Left ventricle myocardium superior (tissue), 1 donor: ENCODE results near the gene MMP11. TPM values are rescaled to one million over a fixed set of nuclear protein-coding genes. Genes with fewer than 3 reads are reported as not detected.

ENCODE experiments used
- ATAC-seq: fragments of 200-7000 bp; cut with Tn5 transposase; one replicate; pipeline ENCODE4 v1.9.1; 2020; ENCODE audit warnings: mild to moderate bottlenecking, moderate library complexity
- DNase-seq: peaks from one replicate; pipeline ENCODE4 v3.0.0-alpha.2; 2020
- intact Hi-C: fragments of 100-400 bp; cut with micrococcal nuclease; formaldehyde crosslinking; loops from one replicate; pipeline ENCODE4 v1.11.0; 2022
- total RNA-seq: library from RNA; stranded (reverse); fragmentation: NEBNext Ultra II Directional; extraction: Animal tissue kit (Norgen Biotek cat#: 25700); gene quantifications from one replicate; pipeline ENCODE4 v1.2.1, GENCODE V29; 2021
- donor health status: DM: no; HTN: yes; CAD: no; lungs with severe emphysema.

Gene MMP11
- total RNA-seq, 1 donor from 2014 or later = 32.3 TPM

- DNase-seq = no peak
- intact Hi-C loops = no loop called here
- no peak for ATAC-seq
These were observed 16.9 kb upstream of the MMP11 start for GRCh38 chr22:23755711-23756110.

GRCh38 chr22:23756891-23757290 is 15.8 kb upstream of the MMP11 start:
- DNase-seq (no peak), ATAC-seq (no peak)
- intact Hi-C loops = no loop called here

- ATAC-seq = no peak
- intact Hi-C loops = no loop called here
- DNase-seq = no peak
These were observed 13.1 kb upstream of the MMP11 start for GRCh38 chr22:23759566-23759965.

GRCh38 chr22:23760056-23760455 is 12.6 kb upstream of the MMP11 start:
- intact Hi-C loops = no loop called here
- ATAC-seq (no peak), DNase-seq (no peak)

GRCh38 chr22:23762842-23763578 is 9.6 kb upstream of the MMP11 start, which contains the start of gene C22orf15:
TSS of gene C22orf15 (plus strand) at chr22:23762990. CDS start at chr22:23763307, 317 bp downstream.
- peak; percentile 54 for DNase-seq
- intact Hi-C loops = no loop called here
- peak; percentile 1 for ATAC-seq

- intact Hi-C loops = no loop called here
- DNase-seq = peak; percentile 62
- ATAC-seq = no peak
These were observed 9.1 kb upstream of the MMP11 start for GRCh38 chr22:23763579-23763945.

- DNase-seq (no peak), ATAC-seq (no peak)
- intact Hi-C loops = no loop called here
These were observed 8.7 kb upstream of the MMP11 start for GRCh38 chr22:23763954-23764353.

GRCh38 chr22:23764899-23765881 is 7.5 kb upstream of the MMP11 start:
- DNase-seq (no peak), ATAC-seq (no peak)

GRCh38 chr22:23767303-23767672 is 5.4 kb upstream of the MMP11 start:
- ATAC-seq = peak; percentile 6
- intact Hi-C loops = no loop called here
- DNase-seq = no peak

More at GRCh38 chr22:23764899-23765881, 7.5 kb upstream of the MMP11 start:
- intact Hi-C loops = no loop called here

GRCh38 chr22:23767673-23768548 is 4.7 kb upstream of the MMP11 start, which contains the start of gene CHCHD10:
TSS of gene CHCHD10 (minus strand) at chr22:23767972. CDS start at chr22:23767874, 98 bp downstream.
- intact Hi-C loops = no loop called here
- DNase-seq (peak; percentile 92), ATAC-seq (peak; percentile 81)

GRCh38 chr22:23769321-23769965 is 3.2 kb upstream of the MMP11 start:
- DNase-seq (no peak), ATAC-seq (no peak)
- intact Hi-C loops = no loop called here

GRCh38 chr22:23772315-23772648 is 367 bp upstream of the MMP11 start:
- intact Hi-C loops = loop anchor here (10.0 kb wide), 1 partner anchor 73 kb away; no protein-coding TSS in a partner anchor
- ATAC-seq (no peak), DNase-seq (no peak)

GRCh38 chr22:23773483-23774113 is 949 bp downstream of the MMP11 start:
- peak; percentile 79 for DNase-seq
- intact Hi-C loops = loop anchor here (10.0 kb wide), 1 partner anchor 71 kb away; no protein-coding TSS in a partner anchor
- peak; percentile 75 for ATAC-seq

- intact Hi-C loops = loop anchor here (10.0 kb wide), 1 partner anchor 70 kb away; no protein-coding TSS in a partner anchor
- ATAC-seq (no peak), DNase-seq (no peak)
These were observed 1.7 kb downstream of the MMP11 start for GRCh38 chr22:23774114-23774921.

GRCh38 chr22:23774922-23775436 is 2.3 kb downstream of the MMP11 start:
- ATAC-seq = no peak
- DNase-seq = no peak
- intact Hi-C loops = loop anchor here (10.0 kb wide), 1 partner anchor 70 kb away; no protein-coding TSS in a partner anchor

GRCh38 chr22:23775779-23776375 is 3.2 kb downstream of the MMP11 start:
- DNase-seq = no peak
- intact Hi-C loops = loop anchor here (10.0 kb wide), 1 partner anchor 69 kb away; no protein-coding TSS in a partner anchor
- ATAC-seq = no peak
